Measurements from ENCODE around the gene CSNK2A3. TPM values are rescaled to one million over a fixed set of nuclear protein-coding genes. Genes with fewer than 3 reads are reported as not detected.

Gene CSNK2A3
- total RNA-seq, 1 experiment from 2014 or later: 1.4 TPM

DNA sequence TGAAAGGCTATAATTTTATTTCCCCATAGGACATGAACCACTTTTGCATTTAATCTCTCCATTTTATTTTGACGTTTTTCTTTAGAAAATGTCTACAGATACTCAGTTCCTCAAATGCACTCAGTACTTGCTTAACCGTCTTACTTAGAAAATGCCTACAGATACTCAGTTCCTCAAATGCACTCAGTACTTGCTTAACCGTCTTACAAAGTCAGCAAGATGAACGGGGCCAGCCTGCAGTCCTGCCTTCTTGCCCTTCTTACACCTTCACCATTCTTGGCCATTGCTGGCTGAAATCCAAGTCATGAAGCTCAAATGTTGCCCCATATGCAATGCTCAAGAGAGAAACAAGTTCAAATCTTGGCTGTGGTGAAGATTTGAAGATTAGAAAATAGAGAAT is 34.1 kb downstream of the CSNK2A3 start:
- Mint-ChIP-seq H3K4me1 (no peaks in the 10 kb centered on the region), H3K27ac (peak overlapping the region; percentile 57; the same call in 1 of the 2 replicates), H3K4me3 (no peak overlapping the region), H3K36me3 (no peaks in the 10 kb centered on the region), H3K9me3 (peaks cover 17% of the 10 kb centered on the region), H3K27me3 (ENCODE audit: low read depth) (no peaks in the 10 kb centered on the region)
- TF ChIP-seq EMX1 (CRISPR knock-in tag; IDR thresholded peaks at IDR 0.05) (no peak), PRRX2 (CRISPR knock-in tag; IDR thresholded peaks at IDR 0.05) (no peak), ZNF121 (CRISPR knock-in tag; IDR thresholded peaks at IDR 0.05) (no peak), NR1H2 (CRISPR knock-in tag; IDR thresholded peaks at IDR 0.05) (no peak), ZNF232 (CRISPR knock-in tag; IDR thresholded peaks at IDR 0.05) (no peak)
- TF ChIP-seq, protein P1, sequence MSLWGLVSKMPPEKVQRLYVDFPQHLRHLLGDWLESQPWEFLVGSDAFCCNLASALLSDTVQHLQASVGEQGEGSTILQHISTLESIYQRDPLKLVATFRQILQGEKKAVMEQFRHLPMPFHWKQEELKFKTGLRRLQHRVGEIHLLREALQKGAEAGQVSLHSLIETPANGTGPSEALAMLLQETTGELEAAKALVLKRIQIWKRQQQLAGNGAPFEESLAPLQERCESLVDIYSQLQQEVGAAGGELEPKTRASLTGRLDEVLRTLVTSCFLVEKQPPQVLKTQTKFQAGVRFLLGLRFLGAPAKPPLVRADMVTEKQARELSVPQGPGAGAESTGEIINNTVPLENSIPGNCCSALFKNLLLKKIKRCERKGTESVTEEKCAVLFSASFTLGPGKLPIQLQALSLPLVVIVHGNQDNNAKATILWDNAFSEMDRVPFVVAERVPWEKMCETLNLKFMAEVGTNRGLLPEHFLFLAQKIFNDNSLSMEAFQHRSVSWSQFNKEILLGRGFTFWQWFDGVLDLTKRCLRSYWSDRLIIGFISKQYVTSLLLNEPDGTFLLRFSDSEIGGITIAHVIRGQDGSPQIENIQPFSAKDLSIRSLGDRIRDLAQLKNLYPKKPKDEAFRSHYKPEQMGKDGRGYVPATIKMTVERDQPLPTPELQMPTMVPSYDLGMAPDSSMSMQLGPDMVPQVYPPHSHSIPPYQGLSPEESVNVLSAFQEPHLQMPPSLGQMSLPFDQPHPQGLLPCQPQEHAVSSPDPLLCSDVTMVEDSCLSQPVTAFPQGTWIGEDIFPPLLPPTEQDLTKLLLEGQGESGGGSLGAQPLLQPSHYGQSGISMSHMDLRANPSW (CRISPR knock-in tag; conservative IDR thresholded peaks at IDR 0.05; ENCODE audit: low read depth): no peak
- ChIA-PET CTCF (no interaction called here), POLR2A (no interaction called here)
- DNase-seq (ENCODE audit: low spot score) (no peak), ATAC-seq (no peak)

DNA sequence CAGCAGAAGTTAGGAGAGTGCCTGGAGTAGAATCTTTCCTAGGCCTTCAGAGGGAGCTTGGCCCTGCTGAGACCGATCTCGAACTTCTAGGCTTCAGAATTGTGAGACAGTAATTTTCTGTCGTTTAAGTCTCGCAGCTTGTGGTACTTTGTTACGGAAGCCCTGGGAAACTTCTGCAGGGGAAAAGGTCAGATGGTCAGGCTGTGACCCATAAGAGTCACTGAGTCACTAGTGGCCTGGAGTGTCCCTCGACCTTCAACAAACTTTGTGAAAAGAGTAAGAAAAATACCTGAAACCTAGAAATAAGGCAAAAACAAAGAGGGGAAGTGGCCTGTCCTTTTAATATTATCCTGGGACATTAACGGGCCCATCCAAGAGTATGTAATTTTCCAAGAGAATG is 34.6 kb downstream of the CSNK2A3 start:
- H3K4me3 Mint-ChIP-seq: no peak overlapping the region
- ChIA-PET CTCF (no interaction called here), POLR2A (no interaction called here)
- H3K36me3 Mint-ChIP-seq: no peaks in the 10 kb centered on the region
- DNase-seq (ENCODE audit: low spot score) (no peak), ATAC-seq (no peak)
- TF ChIP-seq, protein P2, sequence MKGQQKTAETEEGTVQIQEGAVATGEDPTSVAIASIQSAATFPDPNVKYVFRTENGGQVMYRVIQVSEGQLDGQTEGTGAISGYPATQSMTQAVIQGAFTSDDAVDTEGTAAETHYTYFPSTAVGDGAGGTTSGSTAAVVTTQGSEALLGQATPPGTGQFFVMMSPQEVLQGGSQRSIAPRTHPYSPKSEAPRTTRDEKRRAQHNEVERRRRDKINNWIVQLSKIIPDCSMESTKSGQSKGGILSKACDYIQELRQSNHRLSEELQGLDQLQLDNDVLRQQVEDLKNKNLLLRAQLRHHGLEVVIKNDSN (CRISPR knock-in tag; IDR thresholded peaks at IDR 0.05): no peak
- TF ChIP-seq FOXP1 (CRISPR knock-in tag; IDR thresholded peaks at IDR 0.05; ENCODE audit: borderline replicate concordance) (no peak), NR3C1 (CRISPR knock-in tag; conservative IDR thresholded peaks at IDR 0.05; ENCODE audit: low read depth) (no peak), ZNF396 (CRISPR knock-in tag; IDR thresholded peaks at IDR 0.05; ENCODE audit: borderline replicate concordance) (no peak)
- H3K4me1 Mint-ChIP-seq: no peaks in the 10 kb centered on the region
- no peaks in the 10 kb centered on the region for H3K27me3 Mint-ChIP-seq (ENCODE audit: low read depth)
- peaks cover 12% of the 10 kb centered on the region for H3K9me3 Mint-ChIP-seq
- H3K27ac Mint-ChIP-seq: no peak overlapping the region

DNA sequence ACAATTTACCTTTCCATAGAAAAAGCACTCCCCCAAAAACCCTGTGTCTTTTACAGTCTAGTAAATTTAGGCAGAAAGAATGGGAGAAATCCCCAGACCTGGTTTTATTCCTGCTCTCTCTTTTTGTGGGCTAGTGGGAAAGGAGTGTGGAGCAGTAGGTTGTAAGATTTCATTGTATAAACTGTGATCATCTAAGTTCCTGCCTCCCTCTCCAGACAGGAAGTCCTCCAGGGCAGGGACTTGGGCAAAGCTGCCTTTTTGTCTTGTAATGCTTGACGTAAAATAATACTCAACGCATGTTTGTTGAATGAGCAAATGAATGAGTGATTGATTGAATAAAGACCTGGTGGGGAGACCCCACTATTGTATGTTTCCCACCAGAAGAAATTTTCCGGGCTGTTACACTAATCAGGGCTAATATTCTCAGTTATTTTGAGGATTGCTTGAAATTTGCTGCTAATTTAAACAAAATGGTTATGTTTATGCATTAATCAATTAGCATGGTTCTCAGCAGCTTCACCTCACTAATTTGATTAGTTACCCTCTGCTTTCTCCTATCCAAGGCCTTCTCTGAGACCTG is 36.3 kb downstream of the CSNK2A3 start:
- POLR2A ChIA-PET: interaction anchor here (0.7 kb wide), 1 partner anchor 317 kb away, joined by 6 read pairs; no protein-coding TSS in a partner anchor
- Mint-ChIP-seq H3K27me3 (ENCODE audit: low read depth) (no peaks in the 10 kb centered on the region), H3K4me3 (no peak overlapping the region), H3K4me1 (peaks cover 7% of the 10 kb centered on the region), H3K27ac (no peak overlapping the region), H3K36me3 (no peaks in the 10 kb centered on the region), H3K9me3 (no peaks in the 10 kb centered on the region)
- DNase-seq (ENCODE audit: low spot score) (no peak), ATAC-seq (no peak)
- TF ChIP-seq NR3C1 (CRISPR knock-in tag; conservative IDR thresholded peaks at IDR 0.05; ENCODE audit: low read depth) (no peak), NFE2L1 (CRISPR knock-in tag; IDR thresholded peaks at IDR 0.05) (no peak), IRF2 (CRISPR knock-in tag; IDR thresholded peaks at IDR 0.05; ENCODE audit: borderline replicate concordance, low read depth) (no peak), ZNF671 (CRISPR knock-in tag; IDR thresholded peaks at IDR 0.05) (no peak), SP1 (CRISPR knock-in tag; conservative IDR thresholded peaks at IDR 0.05) (no peak), FOXJ3 (CRISPR knock-in tag; IDR thresholded peaks at IDR 0.05; ENCODE audit: borderline replicate concordance) (no peak)
- TF ChIP-seq, protein P3, sequence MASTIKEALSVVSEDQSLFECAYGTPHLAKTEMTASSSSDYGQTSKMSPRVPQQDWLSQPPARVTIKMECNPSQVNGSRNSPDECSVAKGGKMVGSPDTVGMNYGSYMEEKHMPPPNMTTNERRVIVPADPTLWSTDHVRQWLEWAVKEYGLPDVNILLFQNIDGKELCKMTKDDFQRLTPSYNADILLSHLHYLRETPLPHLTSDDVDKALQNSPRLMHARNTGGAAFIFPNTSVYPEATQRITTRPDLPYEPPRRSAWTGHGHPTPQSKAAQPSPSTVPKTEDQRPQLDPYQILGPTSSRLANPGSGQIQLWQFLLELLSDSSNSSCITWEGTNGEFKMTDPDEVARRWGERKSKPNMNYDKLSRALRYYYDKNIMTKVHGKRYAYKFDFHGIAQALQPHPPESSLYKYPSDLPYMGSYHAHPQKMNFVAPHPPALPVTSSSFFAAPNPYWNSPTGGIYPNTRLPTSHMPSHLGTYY (CRISPR knock-in tag; IDR thresholded peaks at IDR 0.05): no peak
- TF ChIP-seq, protein P4, sequence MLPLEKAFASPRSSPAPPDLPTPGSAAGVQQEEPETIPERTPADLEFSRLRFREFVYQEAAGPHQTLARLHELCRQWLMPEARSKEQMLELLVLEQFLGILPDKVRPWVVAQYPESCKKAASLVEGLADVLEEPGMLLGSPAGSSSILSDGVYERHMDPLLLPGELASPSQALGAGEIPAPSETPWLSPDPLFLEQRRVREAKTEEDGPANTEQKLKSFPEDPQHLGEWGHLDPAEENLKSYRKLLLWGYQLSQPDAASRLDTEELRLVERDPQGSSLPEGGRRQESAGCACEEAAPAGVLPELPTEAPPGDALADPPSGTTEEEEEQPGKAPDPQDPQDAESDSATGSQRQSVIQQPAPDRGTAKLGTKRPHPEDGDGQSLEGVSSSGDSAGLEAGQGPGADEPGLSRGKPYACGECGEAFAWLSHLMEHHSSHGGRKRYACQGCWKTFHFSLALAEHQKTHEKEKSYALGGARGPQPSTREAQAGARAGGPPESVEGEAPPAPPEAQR (CRISPR knock-in tag; IDR thresholded peaks at IDR 0.05): no peak
- TF ChIP-seq, protein P5, sequence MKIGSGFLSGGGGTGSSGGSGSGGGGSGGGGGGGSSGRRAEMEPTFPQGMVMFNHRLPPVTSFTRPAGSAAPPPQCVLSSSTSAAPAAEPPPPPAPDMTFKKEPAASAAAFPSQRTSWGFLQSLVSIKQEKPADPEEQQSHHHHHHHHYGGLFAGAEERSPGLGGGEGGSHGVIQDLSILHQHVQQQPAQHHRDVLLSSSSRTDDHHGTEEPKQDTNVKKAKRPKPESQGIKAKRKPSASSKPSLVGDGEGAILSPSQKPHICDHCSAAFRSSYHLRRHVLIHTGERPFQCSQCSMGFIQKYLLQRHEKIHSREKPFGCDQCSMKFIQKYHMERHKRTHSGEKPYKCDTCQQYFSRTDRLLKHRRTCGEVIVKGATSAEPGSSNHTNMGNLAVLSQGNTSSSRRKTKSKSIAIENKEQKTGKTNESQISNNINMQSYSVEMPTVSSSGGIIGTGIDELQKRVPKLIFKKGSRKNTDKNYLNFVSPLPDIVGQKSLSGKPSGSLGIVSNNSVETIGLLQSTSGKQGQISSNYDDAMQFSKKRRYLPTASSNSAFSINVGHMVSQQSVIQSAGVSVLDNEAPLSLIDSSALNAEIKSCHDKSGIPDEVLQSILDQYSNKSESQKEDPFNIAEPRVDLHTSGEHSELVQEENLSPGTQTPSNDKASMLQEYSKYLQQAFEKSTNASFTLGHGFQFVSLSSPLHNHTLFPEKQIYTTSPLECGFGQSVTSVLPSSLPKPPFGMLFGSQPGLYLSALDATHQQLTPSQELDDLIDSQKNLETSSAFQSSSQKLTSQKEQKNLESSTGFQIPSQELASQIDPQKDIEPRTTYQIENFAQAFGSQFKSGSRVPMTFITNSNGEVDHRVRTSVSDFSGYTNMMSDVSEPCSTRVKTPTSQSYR (CRISPR knock-in tag; IDR thresholded peaks at IDR 0.05): no peak
- TF ChIP-seq, protein P6, sequence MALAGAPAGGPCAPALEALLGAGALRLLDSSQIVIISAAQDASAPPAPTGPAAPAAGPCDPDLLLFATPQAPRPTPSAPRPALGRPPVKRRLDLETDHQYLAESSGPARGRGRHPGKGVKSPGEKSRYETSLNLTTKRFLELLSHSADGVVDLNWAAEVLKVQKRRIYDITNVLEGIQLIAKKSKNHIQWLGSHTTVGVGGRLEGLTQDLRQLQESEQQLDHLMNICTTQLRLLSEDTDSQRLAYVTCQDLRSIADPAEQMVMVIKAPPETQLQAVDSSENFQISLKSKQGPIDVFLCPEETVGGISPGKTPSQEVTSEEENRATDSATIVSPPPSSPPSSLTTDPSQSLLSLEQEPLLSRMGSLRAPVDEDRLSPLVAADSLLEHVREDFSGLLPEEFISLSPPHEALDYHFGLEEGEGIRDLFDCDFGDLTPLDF (CRISPR knock-in tag; IDR thresholded peaks at IDR 0.05): no peak
- CTCF ChIA-PET: no interaction called here
